Thymus (tissue), 11 donors: Measurements from ENCODE around the gene DNAJB12. TPM values are rescaled to one million over a fixed set of nuclear protein-coding genes. Genes with fewer than 3 reads are reported as not detected.

Experiments used
- DNase-seq, 9 donors: peaks; one replicate each; pipeline ENCODE4 v3.0.0-alpha.2; 2013; ENCODE audit warnings: low spot score in 9 of 9, low read depth in 6 of 9, missing footprints in 1 of 9
- H3K27ac ChIP-seq, 2 donors: one replicate each; pipeline ENCODE4 v1.5.1; 2013; ENCODE audit warnings: control low read depth in 1 of 2, low read depth in 1 of 2, low read length in 1 of 2, mild to moderate bottlenecking in 1 of 2, moderate library complexity in 1 of 2
- H3K27me3 ChIP-seq, 2 donors: one replicate each; pipeline ENCODE4 v1.5.1; 2013; ENCODE audit warnings: low read length in 1 of 2; ENCODE audit not compliant: control insufficient read depth in 2 of 2, insufficient read depth in 1 of 2
- H3K36me3 ChIP-seq, 2 donors: one replicate each; pipeline ENCODE4 v1.5.1; 2013; ENCODE audit warnings: low read length in 1 of 2, mild to moderate bottlenecking in 1 of 2, moderate library complexity in 1 of 2; ENCODE audit not compliant: control insufficient read depth in 2 of 2, insufficient read depth in 2 of 2
- H3K4me1 ChIP-seq, 2 donors: one replicate each; pipeline ENCODE4 v1.5.1; 2013; ENCODE audit warnings: low read length in 2 of 2; ENCODE audit not compliant: control insufficient read depth in 2 of 2, insufficient read depth in 2 of 2
- H3K4me3 ChIP-seq, 2 donors: one replicate each; pipeline ENCODE4 v1.5.1; 2013; ENCODE audit warnings: low read length in 2 of 2, control low read depth in 1 of 2, mild to moderate bottlenecking in 1 of 2
- H3K9me3 ChIP-seq, 2 donors: one replicate each; pipeline ENCODE4 v1.5.1; 2013; ENCODE audit warnings: low read length in 1 of 2, mild to moderate bottlenecking in 1 of 2; ENCODE audit not compliant: control insufficient read depth in 2 of 2, insufficient read depth in 1 of 2
- WGBS: extraction: QIAGEN DNeasy Blood & Tissue Kit; methylation state at CpG from one replicate; pipeline ENCODE4 v1.1.7; 2013; 5-methylcytosine and 5-hydroxymethylcytosine counted together
- polyA plus RNA-seq: library from polyadenylated mRNA; stranded (reverse); fragments of 200-250 nt; gene quantifications from one replicate; pipeline ENCODE4 v1.2.3, GENCODE V29; 2013
- total RNA-seq: library from RNA; stranded (reverse); fragments of 120-200 nt; gene quantifications from one replicate; pipeline ENCODE4 v1.2.4, GENCODE V29; 2013
- donor health status: healthy.

Gene DNAJB12
- total and polyA plus RNA-seq, 2 donors, result 14.6 to 16.8 TPM

DNA sequence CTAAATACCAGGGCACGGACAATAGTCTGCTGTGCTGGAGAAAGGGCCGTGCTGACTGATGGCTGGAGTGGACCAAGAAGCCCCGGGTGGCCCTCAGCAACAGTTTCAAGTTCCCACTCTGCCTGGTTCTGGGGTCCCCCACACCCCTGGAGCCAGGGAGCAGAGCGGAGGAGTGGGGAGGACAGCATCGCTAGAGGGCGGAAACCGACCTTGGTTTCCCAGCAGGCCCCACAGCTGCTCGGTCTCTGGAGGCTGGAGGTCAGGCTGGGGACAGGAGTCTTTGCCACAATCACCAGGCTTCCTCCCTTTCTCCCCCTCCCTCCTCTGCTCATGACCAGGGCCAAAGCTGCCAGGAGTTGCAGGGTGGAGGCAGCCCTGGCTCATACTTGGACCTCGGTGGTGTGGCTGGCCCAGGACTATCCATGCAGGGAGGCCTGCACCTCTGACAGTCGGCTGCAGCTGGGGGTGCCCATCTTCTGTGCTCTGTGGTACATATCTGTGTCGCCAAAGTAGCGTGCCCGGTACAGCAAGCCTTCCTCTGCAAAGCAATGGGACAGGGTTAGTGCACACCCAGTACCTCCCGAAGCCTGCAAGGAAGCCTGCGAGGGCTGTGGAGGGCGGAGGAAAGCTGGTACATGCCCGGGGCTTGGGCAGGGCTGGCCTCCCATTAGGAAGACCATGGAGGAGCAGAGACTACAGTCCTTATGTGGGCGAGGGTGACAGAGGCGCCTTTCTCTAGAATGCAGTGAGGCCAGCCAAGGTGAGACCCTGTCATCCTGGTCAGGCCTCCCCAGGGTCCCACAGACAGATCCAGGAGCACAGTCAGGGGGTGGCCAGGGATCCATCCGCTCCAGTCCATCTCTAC lies 19.1 kb downstream of the DNAJB12 start:
- Histone ChIP-seq H3K9me3 (no peaks in the 10 kb centered on the region), H3K27ac (peak overlapping the region; percentile 85 to 93), H3K36me3 (peaks cover 17 to 62% of the 10 kb centered on the region in 2 donors), H3K4me3 (peak overlapping the region in 1 of 2 donors; percentile 45), H3K27me3 (no peaks in the 10 kb centered on the region), H3K4me1 (peaks cover 51 to 71% of the 10 kb centered on the region in 2 donors)
- peak in 1 of 9 donors; percentile 58 for DNase-seq
- WGBS, result 49% methylated on average over 20 of the region's 20 CpGs

DNA sequence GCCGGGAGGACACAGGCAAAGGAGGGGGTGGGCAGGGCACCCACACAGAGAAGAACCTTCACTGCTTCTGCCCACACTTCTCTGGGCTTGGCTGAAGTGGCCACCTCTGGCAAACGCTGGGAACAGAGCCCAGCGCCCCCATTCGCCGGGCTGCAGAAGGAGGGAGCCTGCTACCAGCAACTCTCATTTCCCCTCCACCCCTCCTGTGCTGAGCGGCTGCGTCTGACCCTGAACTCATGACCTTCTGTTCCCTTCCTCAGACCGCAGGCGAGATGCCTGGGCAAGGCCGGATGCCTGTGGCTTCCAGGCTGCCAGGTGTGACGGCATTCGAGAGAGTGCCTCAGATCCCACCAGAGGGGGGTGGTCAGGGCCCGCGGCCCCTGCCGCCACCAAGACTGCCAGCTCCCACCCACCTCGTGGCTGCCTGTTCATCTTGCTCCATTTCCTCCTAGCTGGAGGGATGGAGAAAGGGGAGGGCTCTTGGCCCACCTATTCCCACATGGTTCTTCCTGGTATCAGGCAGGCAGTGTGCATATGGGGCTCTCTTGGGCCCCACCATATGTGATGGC lies 19.8 kb downstream of the DNAJB12 start:
- peaks cover 12 to 55% of the 10 kb centered on the region in 2 donors for H3K36me3 ChIP-seq
- H3K9me3 ChIP-seq, result no peaks in the 10 kb centered on the region
- peak overlapping the region in 1 of 2 donors; percentile 45 for H3K4me3 ChIP-seq
- 4% methylated on average over 16 of the region's 16 CpGs for WGBS
- peak overlapping the region; percentile 85 to 93 for H3K27ac ChIP-seq
- H3K4me1 ChIP-seq, result peaks cover 56 to 74% of the 10 kb centered on the region in 2 donors
- H3K27me3 ChIP-seq, result no peaks in the 10 kb centered on the region
- peak in 4 of 9 donors; percentile 75 to 92 (median 82) for DNase-seq

DNA sequence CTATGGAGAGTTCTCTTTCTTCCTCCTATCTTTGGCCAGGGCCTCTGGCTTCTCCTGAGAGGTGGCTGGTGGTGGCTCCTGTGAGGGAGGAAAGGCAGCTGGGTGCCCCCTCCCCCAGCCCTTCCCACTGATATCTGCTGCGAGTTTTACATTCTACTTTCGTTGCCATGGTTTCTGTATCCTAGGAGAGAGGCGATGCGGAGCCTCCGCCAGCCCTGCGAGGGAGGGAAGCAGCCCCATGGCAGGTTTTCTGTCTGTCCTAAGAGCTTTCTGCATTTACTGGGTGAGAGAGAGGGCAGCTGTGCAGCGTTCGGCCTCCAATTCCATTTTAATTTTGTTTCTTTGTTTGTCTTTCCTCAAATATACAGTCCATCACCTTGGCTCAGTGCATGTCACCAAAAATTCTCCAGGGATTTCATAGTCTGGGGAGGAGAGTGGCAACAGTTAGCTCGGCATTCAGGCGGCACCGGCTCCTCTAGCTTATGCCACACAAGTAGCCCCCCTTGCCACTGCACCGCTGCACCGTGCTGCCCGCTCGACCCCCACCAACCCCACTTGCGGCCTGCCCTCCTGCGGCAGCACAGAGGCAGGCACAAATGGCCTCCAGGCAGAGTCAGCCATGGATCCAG lies 20.4 kb downstream of the DNAJB12 start:
- DNase-seq, result peak in 1 of 9 donors; percentile 73
- peaks cover 62 to 80% of the 10 kb centered on the region in 2 donors for H3K4me1 ChIP-seq
- H3K9me3 ChIP-seq, result no peaks in the 10 kb centered on the region
- peaks cover 12 to 51% of the 10 kb centered on the region in 2 donors for H3K36me3 ChIP-seq
- 45% methylated on average over 17 of the region's 17 CpGs for WGBS
- H3K27ac ChIP-seq, result peak overlapping the region; percentile 85 to 93
- peak overlapping the region in 1 of 2 donors; percentile 45 for H3K4me3 ChIP-seq
- H3K27me3 ChIP-seq, result no peaks in the 10 kb centered on the region

DNA sequence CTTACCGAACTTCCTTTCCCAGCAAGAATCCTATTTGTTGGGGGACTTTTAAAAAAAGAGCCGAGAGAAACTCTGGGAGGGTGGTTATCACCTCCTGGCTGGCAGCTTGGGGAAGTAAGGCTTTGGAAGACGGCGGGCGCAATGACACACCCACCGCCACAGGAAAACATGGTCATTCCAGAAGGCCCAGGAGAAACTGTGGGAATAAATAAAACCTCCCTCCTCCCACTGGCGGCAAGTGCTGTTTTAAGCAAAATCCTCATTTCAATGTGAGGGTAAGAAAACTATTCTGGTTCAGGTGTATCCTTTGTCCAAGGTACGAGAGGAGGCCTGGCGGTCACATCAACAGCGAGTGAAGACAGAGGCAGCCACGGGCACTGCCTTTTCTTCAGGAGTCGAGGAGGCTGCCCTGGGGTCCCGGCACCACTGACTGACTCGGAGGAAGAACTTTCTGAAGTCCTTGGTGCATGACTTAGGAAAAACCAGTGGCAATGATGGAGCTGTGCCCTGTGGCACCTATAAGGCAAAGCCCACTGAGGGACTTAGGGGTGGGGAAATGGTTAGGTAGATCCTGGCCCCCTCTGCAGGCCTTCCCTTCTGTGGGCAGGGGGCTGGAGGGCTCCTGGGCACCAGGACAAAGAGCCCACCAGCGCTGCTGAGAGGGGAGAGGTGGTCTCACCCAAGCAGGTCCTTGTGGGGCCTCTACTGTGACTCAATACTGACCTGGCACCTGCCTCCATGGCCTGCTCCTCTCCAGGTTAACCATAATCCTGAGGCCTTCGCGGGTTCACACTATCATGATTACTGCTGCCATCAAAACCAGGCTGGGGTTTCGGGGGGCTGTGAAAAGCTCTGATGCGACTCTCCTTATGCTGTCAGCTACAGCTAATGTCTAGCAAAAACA lies 21.4 kb downstream of the DNAJB12 start:
- WGBS, result 91% methylated on average over 19 of the region's 19 CpGs
- Histone ChIP-seq H3K9me3 (no peaks in the 10 kb centered on the region), H3K27ac (peak overlapping the region; percentile 85 to 89), H3K4me3 (no peak overlapping the region), H3K4me1 (peaks cover 71 to 90% of the 10 kb centered on the region in 2 donors), H3K36me3 (peaks cover 12 to 42% of the 10 kb centered on the region in 2 donors), H3K27me3 (no peaks in the 10 kb centered on the region)
- peak in 1 of 9 donors; percentile 36 for DNase-seq

DNA sequence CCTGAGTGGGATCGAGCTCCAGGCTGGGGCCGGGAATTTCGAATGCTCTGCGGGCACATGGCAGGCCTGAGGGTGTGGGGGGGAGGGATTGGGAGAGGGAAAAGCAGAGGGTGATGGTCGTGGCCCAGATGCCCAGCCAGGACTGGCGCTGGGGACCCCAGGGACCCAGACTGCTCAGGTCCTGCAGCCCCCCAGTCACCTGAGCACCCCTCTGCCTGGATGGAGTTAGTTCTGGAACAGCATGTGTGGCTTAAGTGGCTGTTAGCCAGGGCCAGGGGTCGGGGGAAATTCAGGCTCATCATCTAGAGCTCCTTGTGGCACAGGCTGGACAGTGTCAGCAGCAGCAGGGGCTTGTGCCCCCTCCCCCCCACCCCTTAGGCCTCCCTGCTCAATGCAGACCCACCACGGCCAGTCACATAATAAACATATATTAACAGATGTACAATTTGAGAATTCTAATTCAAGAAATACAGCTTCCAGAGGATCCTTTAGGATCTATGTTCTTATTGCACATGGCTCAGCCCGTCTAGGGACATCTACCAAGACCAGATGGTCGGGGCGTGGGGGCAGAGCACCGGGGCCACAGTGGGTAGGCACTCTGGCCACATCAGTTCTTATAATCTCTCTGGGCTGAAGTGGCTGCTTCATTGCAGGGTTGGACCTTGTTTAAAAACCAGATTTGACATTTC lies 22.2 kb downstream of the DNAJB12 start:
- H3K4me3 ChIP-seq, result peak overlapping the region; percentile 11 to 46

DNA sequence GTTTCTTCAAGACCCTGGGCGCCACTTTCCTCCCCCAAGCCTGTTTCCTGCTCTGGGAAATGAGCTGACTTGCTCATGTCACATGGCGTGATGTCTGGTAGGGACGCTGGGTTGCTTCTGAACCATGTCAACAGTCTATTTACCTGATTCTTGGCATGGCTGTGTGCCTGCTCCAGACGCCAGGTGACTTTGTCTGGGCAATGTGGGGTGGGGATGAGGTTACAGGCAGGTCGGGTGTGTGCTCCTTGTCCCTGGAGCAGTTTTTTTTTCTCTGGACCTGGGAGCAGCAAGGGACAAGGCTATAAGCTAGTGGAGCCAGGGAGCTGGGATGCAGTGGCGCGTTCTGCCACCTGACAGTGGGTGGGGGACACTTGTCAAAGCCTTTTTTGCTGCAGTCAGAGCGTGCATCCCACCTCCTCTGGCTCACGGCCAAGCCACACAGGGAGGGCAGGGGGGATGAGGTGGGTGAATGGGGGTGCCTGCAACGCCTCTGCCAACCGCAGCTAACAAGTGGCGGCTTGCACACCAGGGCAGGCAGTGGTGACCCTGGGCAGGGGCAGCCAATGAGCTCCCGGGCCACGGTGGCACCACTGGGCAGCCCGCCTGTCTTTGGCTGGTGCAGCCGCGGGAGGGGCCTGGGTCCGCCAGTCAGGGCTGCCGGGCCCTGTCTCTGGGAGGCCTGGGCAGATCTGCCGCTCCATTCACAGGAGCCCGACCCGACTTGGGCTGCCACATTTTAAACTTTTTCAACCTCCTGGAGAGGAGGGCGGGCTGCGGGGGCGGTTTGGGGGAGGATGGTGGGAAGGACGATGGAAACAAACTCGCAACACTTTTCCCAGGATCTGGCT lies 22.9 kb downstream of the DNAJB12 start:
- peak in 4 of 9 donors; percentile 81 to 95 (median 82) for DNase-seq
- Histone ChIP-seq H3K4me3 (peak overlapping the region; percentile 1 to 46), H3K9me3 (no peaks in the 10 kb centered on the region), H3K27ac (peak overlapping the region; percentile 93 to 96), H3K27me3 (no peaks in the 10 kb centered on the region), H3K36me3 (peaks cover 0 to 26% of the 10 kb centered on the region in 2 donors), H3K4me1 (peaks cover 75 to 100% of the 10 kb centered on the region in 2 donors)
- 1% methylated on average over 27 of the region's 27 CpGs for WGBS

More for the DNA sequence above, 22.2 kb downstream of the DNAJB12 start:
- H3K27me3 ChIP-seq, result no peaks in the 10 kb centered on the region
- peak in 1 of 9 donors; percentile 9 for DNase-seq
- peaks cover 78 to 98% of the 10 kb centered on the region in 2 donors for H3K4me1 ChIP-seq
- peak overlapping the region; percentile 93 to 96 for H3K27ac ChIP-seq
- WGBS, result 58% methylated on average over 12 of the region's 12 CpGs
- H3K9me3 ChIP-seq, result no peaks in the 10 kb centered on the region
- H3K36me3 ChIP-seq, result peaks cover 5 to 34% of the 10 kb centered on the region in 2 donors

DNA sequence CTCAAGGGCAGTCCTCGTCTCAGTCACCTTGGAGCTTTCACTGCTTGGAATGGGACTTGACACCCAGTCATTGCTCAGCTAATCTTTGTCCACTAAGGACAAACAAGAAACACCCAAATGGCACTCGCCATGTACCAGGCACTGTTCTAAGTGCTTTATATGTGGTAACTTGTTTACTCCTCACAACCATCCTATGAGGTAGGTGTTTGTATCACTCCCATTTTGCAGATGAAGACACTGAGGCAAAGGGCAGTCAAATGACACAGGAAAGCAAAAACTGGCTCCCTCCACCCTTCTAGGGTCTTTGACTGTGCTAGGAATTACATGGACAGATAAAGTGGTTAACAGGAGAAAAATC lies 24.7 kb downstream of the DNAJB12 start:
- Histone ChIP-seq H3K9me3 (peaks cover 0 to 3% of the 10 kb centered on the region in 2 donors), H3K27ac (peak overlapping the region in 1 of 2 donors; percentile 52), H3K27me3 (no peaks in the 10 kb centered on the region), H3K4me1 (peaks cover 64 to 92% of the 10 kb centered on the region in 2 donors), H3K4me3 (no peak overlapping the region), H3K36me3 (peaks cover 0 to 10% of the 10 kb centered on the region in 2 donors)
- WGBS, result 98% methylated on average over 2 of the region's 2 CpGs
- peak in 1 of 9 donors; percentile 25 for DNase-seq
